ENCODE results near the gene GSE1.

DNA sequence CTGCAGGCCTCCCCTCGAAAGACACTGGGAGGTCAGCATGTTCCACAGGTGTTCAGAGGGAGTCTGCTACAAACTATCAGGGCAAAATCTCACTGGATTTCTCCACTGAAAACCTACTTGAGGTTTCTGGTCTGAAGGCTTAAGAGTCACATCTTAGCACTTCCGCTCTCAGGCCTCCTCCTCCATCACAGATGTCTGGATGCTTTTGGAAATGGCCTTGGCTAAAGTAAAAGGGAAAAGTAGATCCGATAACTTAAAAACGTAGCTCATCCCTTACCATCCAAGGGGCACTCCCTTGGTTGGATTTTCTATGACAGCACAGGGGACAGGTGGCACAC, 61.3 kb downstream of the GSE1 start:
- TF ChIP-seq POLR2A (IDR thresholded peaks at IDR 0.05) = peak; percentile 6
- TF ChIP-seq, protein P1, sequence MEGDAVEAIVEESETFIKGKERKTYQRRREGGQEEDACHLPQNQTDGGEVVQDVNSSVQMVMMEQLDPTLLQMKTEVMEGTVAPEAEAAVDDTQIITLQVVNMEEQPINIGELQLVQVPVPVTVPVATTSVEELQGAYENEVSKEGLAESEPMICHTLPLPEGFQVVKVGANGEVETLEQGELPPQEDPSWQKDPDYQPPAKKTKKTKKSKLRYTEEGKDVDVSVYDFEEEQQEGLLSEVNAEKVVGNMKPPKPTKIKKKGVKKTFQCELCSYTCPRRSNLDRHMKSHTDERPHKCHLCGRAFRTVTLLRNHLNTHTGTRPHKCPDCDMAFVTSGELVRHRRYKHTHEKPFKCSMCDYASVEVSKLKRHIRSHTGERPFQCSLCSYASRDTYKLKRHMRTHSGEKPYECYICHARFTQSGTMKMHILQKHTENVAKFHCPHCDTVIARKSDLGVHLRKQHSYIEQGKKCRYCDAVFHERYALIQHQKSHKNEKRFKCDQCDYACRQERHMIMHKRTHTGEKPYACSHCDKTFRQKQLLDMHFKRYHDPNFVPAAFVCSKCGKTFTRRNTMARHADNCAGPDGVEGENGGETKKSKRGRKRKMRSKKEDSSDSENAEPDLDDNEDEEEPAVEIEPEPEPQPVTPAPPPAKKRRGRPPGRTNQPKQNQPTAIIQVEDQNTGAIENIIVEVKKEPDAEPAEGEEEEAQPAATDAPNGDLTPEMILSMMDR (IDR thresholded peaks at IDR 0.05) = no peak

Measured in right lobe of liver (tissue), 4 donors.